HG03039 (cell line): Measurements from ENCODE around the gene MRPS35.

ENCODE experiments used
- ATAC-seq: cut with Tn5 transposase; IDR thresholded peaks from one replicate; pipeline ENCODE4 v1.9.1; 2021; ENCODE audit warnings: mild to moderate bottlenecking, moderate library complexity; ENCODE audit not compliant: unreplicated experiment

MRPS35 gene

GRCh38 chr12:27802936-27803335 lies 92.3 kb downstream of the MRPS35 start:
- no peak for ATAC-seq

GRCh38 chr12:27805238-27805637 lies 94.6 kb downstream of the MRPS35 start:
- ATAC-seq = no peak
